ENCODE results near the gene CELF5. TPM values are rescaled to one million over a fixed set of nuclear protein-coding genes. Genes with fewer than 3 reads are reported as not detected.

Gene CELF5
- total RNA-seq, 1 experiment from 2014 or later = 1.2 TPM

DNA sequence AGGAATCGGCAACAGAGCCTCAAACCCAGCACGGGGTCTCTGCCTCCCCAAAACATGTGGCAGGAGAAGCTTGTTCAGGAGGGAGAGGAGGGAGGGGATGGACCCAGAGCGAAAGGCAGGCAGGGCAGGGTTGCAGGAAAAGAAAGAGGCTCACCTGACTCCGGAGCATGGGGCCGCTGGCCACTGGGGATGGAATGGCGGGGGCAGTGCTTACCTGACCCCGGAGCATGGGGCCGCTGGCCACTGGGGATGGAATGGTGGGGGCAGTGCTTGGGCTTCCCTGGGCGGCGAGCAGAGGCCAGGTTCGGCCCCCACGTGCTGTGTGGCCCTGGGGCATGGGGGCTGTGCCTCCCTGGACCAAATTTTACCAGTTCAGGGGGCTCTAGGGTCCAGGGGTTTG, 13.3 kb upstream of the CELF5 start:
- ATAC-seq = no peak
- DNase-seq (ENCODE audit: low read depth, low spot score) = no peak
- Histone ChIP-seq H3K27ac (ENCODE audit: low read length) (no peak overlapping the region), H3K4me3 (ENCODE audit: low read depth in 2 of 2, low read length in 2 of 2) (no peak overlapping the region), H3K36me3 (ENCODE audit: control insufficient read depth, insufficient read depth, low read length) (no peaks in the 10 kb centered on the region), H3K4me1 (ENCODE audit: control insufficient read depth, insufficient read depth, low read length) (no peaks in the 10 kb centered on the region), H3K27me3 (ENCODE audit: control insufficient read depth, insufficient read depth, low read length) (no peaks in the 10 kb centered on the region), H3K9me3 (ENCODE audit: control insufficient read depth, insufficient read depth, low read depth, low read length) (no peaks in the 10 kb centered on the region)
- in situ Hi-C loops (cut with HindIII; ENCODE audit: low pct_unique_long_range_greater_than_20kb, low sequenced_read_pairs) = no loop called here
- TF ChIP-seq SIN3A (IDR thresholded peaks at IDR 0.05; ENCODE audit: borderline replicate concordance, insufficient read depth, low read depth, low read length) (no peak), TCF7L2 (IDR thresholded peaks at IDR 0.05; ENCODE audit: low read depth, low read length) (no peak), POLR2AphosphoS5 (IDR thresholded peaks at IDR 0.05; ENCODE audit: low read depth, low read length) (no peak)
- TF ChIP-seq, protein P1, sequence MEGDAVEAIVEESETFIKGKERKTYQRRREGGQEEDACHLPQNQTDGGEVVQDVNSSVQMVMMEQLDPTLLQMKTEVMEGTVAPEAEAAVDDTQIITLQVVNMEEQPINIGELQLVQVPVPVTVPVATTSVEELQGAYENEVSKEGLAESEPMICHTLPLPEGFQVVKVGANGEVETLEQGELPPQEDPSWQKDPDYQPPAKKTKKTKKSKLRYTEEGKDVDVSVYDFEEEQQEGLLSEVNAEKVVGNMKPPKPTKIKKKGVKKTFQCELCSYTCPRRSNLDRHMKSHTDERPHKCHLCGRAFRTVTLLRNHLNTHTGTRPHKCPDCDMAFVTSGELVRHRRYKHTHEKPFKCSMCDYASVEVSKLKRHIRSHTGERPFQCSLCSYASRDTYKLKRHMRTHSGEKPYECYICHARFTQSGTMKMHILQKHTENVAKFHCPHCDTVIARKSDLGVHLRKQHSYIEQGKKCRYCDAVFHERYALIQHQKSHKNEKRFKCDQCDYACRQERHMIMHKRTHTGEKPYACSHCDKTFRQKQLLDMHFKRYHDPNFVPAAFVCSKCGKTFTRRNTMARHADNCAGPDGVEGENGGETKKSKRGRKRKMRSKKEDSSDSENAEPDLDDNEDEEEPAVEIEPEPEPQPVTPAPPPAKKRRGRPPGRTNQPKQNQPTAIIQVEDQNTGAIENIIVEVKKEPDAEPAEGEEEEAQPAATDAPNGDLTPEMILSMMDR (IDR thresholded peaks at IDR 0.05) = no peak
- TF ChIP-seq, protein P2, sequence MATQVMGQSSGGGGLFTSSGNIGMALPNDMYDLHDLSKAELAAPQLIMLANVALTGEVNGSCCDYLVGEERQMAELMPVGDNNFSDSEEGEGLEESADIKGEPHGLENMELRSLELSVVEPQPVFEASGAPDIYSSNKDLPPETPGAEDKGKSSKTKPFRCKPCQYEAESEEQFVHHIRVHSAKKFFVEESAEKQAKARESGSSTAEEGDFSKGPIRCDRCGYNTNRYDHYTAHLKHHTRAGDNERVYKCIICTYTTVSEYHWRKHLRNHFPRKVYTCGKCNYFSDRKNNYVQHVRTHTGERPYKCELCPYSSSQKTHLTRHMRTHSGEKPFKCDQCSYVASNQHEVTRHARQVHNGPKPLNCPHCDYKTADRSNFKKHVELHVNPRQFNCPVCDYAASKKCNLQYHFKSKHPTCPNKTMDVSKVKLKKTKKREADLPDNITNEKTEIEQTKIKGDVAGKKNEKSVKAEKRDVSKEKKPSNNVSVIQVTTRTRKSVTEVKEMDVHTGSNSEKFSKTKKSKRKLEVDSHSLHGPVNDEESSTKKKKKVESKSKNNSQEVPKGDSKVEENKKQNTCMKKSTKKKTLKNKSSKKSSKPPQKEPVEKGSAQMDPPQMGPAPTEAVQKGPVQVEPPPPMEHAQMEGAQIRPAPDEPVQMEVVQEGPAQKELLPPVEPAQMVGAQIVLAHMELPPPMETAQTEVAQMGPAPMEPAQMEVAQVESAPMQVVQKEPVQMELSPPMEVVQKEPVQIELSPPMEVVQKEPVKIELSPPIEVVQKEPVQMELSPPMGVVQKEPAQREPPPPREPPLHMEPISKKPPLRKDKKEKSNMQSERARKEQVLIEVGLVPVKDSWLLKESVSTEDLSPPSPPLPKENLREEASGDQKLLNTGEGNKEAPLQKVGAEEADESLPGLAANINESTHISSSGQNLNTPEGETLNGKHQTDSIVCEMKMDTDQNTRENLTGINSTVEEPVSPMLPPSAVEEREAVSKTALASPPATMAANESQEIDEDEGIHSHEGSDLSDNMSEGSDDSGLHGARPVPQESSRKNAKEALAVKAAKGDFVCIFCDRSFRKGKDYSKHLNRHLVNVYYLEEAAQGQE (IDR thresholded peaks at IDR 0.05; ENCODE audit: insufficient read depth in 1 of 2, low read depth in 2 of 2, low read length in 1 of 2) = no peak
- intact Hi-C loops (cut with micrococcal nuclease; ENCODE audit: unreplicated experiment) = no loop called here
- BruUV-seq (replicated peaks) = no TSS peak
- ChIA-PET CTCF (no interaction called here), POLR2A (no interaction called here)

DNA sequence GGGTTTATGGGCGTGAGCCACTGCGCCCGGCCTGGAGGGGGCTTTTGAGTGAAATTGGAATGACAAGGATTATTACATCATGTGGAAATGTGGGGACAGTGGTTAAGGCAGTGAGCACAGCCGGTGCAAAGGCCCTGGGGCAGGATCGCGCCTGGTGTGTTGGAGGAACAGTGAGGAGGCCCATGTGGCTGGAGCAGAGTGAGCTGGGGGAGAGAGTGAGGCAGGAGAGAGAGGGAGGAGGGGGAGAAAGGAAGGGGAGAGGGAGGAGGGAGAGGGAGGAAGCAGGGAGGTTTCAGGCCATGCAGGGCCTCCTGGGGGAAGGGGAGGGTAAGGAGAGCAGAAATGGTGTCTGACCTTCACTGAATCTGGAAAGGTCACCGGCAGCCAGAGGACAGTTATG, 11.3 kb upstream of the CELF5 start:
- in situ Hi-C loops (cut with HindIII; ENCODE audit: low pct_unique_long_range_greater_than_20kb, low sequenced_read_pairs) (no loop called here), intact Hi-C loops (cut with micrococcal nuclease; ENCODE audit: unreplicated experiment) (no loop called here)
- H3K4me3 ChIP-seq (ENCODE audit: low read depth in 2 of 2, low read length in 2 of 2) = no peak overlapping the region
- BruUV-seq (replicated peaks) = no TSS peak
- ChIA-PET POLR2A (no interaction called here), CTCF (no interaction called here)
- ATAC-seq (no peak), DNase-seq (ENCODE audit: low read depth, low spot score) (no peak)
- H3K27ac ChIP-seq (ENCODE audit: low read length) = no peak overlapping the region
- no peaks in the 10 kb centered on the region for H3K4me1 ChIP-seq (ENCODE audit: control insufficient read depth, insufficient read depth, low read length)
- H3K36me3 ChIP-seq (ENCODE audit: control insufficient read depth, insufficient read depth, low read length) = no peaks in the 10 kb centered on the region
- TF ChIP-seq TCF7L2 (IDR thresholded peaks at IDR 0.05; ENCODE audit: low read depth, low read length) = no peak
- H3K9me3 ChIP-seq (ENCODE audit: control insufficient read depth, insufficient read depth, low read depth, low read length) = no peaks in the 10 kb centered on the region
- no peaks in the 10 kb centered on the region for H3K27me3 ChIP-seq (ENCODE audit: control insufficient read depth, insufficient read depth, low read length)

DNA sequence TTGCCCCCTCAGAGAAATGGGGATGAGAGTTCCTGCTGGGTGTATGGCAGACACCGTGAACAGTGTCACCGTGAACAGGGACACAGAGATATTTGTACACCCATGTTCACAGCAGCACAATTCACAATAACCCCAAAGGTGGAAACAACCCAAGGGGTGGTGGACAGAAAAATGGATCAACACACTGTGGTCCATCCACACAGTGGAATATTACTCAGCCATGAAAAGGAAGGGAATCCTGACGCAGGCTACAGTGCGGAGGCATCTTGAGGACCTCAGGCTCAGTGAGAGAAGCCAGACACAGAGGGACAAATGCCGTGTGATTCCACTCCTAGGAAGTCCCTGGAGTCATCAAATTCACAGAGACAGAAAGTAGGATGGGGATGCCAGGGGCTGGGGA, 7.6 kb upstream of the CELF5 start:
- no TSS peak for BruUV-seq (replicated peaks)
- Histone ChIP-seq H3K36me3 (ENCODE audit: control insufficient read depth, insufficient read depth, low read length) (no peaks in the 10 kb centered on the region), H3K4me1 (ENCODE audit: control insufficient read depth, insufficient read depth, low read length) (no peaks in the 10 kb centered on the region), H3K27ac (ENCODE audit: low read length) (no peak overlapping the region), H3K27me3 (ENCODE audit: control insufficient read depth, insufficient read depth, low read length) (no peaks in the 10 kb centered on the region), H3K4me3 (ENCODE audit: low read depth in 2 of 2, low read length in 2 of 2) (no peak overlapping the region), H3K9me3 (ENCODE audit: control insufficient read depth, insufficient read depth, low read depth, low read length) (no peaks in the 10 kb centered on the region)
- POLR2A ChIA-PET = no interaction called here
- no peak for TF ChIP-seq POLR2AphosphoS5 (IDR thresholded peaks at IDR 0.05; ENCODE audit: low read depth, low read length)
- no peak for TF ChIP-seq TCF7L2 (IDR thresholded peaks at IDR 0.05; ENCODE audit: low read depth, low read length)
- TF ChIP-seq, protein P2 (IDR thresholded peaks at IDR 0.05; ENCODE audit: insufficient read depth in 1 of 2, low read depth in 2 of 2, low read length in 1 of 2) = no peak
- ATAC-seq (no peak), DNase-seq (ENCODE audit: low read depth, low spot score) (no peak)
- in situ Hi-C loops (cut with HindIII; ENCODE audit: low pct_unique_long_range_greater_than_20kb, low sequenced_read_pairs) (no loop called here), intact Hi-C loops (cut with micrococcal nuclease; ENCODE audit: unreplicated experiment) (no loop called here)
- CTCF ChIA-PET = no interaction called here
